Panc1 (cell line): ENCODE measurements around the gene TNFAIP6. TPM values are rescaled to one million over a fixed set of nuclear protein-coding genes. Genes with fewer than 3 reads are reported as not detected.

Experiments
- ATAC-seq: fragments of 200-7000 bp; cut with Tn5 transposase; 2 replicates; pipeline ENCODE4 v1.9.1; 2020; ENCODE audit warnings: mild to moderate bottlenecking, moderate library complexity
- BruUV-seq: library from RNA; stranded (reverse); fragments of 400-500 nt; replicated peaks from 2 replicates; lab custom pipeline; 2021; lab: Mats Ljungman, UMichigan
- CTCF ChIA-PET: fragments of 300-600 bp; sonication (Branson Sonifier 250); formaldehyde crosslinking; loops from one replicate; lab custom pipeline; 2022; ENCODE audit warnings: antibody characterized with exemption; lab: Charles Lee
- POLR2A ChIA-PET: fragments of 300-600 bp; sonication (Branson Sonifier 250); formaldehyde crosslinking; loops from one replicate; lab custom pipeline; 2022; ENCODE audit warnings: antibody characterized with exemption; lab: Charles Lee
- DNase-seq: peaks from one replicate; pipeline ENCODE4 v3.0.0-alpha.2; 2010; ENCODE audit warnings: low read depth, low spot score
- H3K27ac ChIP-seq: 2 replicates; pipeline ENCODE4 v1.5.1; 2011; ENCODE audit warnings: mild to moderate bottlenecking, low read length, inconsistent platforms
- H3K27me3 ChIP-seq: fragments of 200-500 bp; sonication (Bioruptor generic); 2 replicates; pipeline ENCODE4 v1.6.0; 2014; ENCODE audit warnings: low read length, inconsistent platforms; ENCODE audit not compliant: control insufficient read depth, insufficient read depth
- H3K36me3 ChIP-seq: fragments of 200-500 bp; sonication (Bioruptor generic); 2 replicates; pipeline ENCODE4 v1.5.1; 2014; ENCODE audit warnings: inconsistent platforms, mild to moderate bottlenecking, low read length, moderate library complexity; ENCODE audit not compliant: control insufficient read depth, insufficient read depth
- H3K4me1 ChIP-seq: 2 replicates; pipeline ENCODE4 v1.5.1; 2011; ENCODE audit warnings: inconsistent platforms, mild to moderate bottlenecking, low read length, moderate library complexity; ENCODE audit not compliant: control insufficient read depth, insufficient read depth
- H3K4me3 ChIP-seq, 2 experiments: 2 replicates each; pipeline ENCODE4 v1.5.1; 2011 to 2012; ENCODE audit warnings: low read depth in 2 of 2, low read length in 2 of 2, mild to moderate bottlenecking in 2 of 2, inconsistent platforms in 1 of 2, moderate library complexity in 1 of 2
- H3K9me3 ChIP-seq: fragments of 200-500 bp; sonication (Bioruptor generic); 2 replicates; pipeline ENCODE4 v1.5.1; 2014; ENCODE audit warnings: low read depth, mild to moderate bottlenecking, inconsistent platforms, low read length, moderate library complexity; ENCODE audit not compliant: control insufficient read depth, insufficient read depth
- CTCF ChIP-seq: fragments of 450-650 bp; IDR thresholded peaks from 2 replicates; pipeline ENCODE4 v1.5.1; 2017; ENCODE audit warnings: mild to moderate bottlenecking
- POLR2AphosphoS5 ChIP-seq: IDR thresholded peaks from 2 replicates; pipeline ENCODE4 v1.6.1; 2012; ENCODE audit warnings: mild to moderate bottlenecking, low read depth, low read length, moderate library complexity
- REST ChIP-seq, 2 experiments: IDR thresholded peaks; 2 replicates each; pipeline ENCODE4 v1.6.1; 2011 to 2012; ENCODE audit warnings: low read depth in 2 of 2, control low read depth in 1 of 2, low read length in 1 of 2, mild to moderate bottlenecking in 1 of 2, moderate library complexity in 1 of 2; ENCODE audit not compliant: insufficient read depth in 1 of 2
- SIN3A ChIP-seq: IDR thresholded peaks from 2 replicates; pipeline ENCODE4 v1.6.1; 2012; ENCODE audit warnings: low read depth, mild to moderate bottlenecking, low read length, moderate library complexity, borderline replicate concordance; ENCODE audit not compliant: insufficient read depth
- TCF7L2 ChIP-seq: IDR thresholded peaks from 2 replicates; pipeline ENCODE4 v1.6.1; 2011; ENCODE audit warnings: mild to moderate bottlenecking, low read depth, low read length, inconsistent platforms
- in situ Hi-C: cut with HindIII; loops from 2 replicates; pipeline ENCODE4 v1.10.0; 2016; ENCODE audit warnings: low sequenced_read_pairs, low pct_unique_long_range_greater_than_20kb
- intact Hi-C: fragments of 100-400 bp; cut with micrococcal nuclease; formaldehyde crosslinking; loops from one replicate; pipeline ENCODE4 v1.10.0; 2022; ENCODE audit not compliant: unreplicated experiment
- total RNA-seq: library from RNA; stranded (reverse); gene quantifications from one replicate; pipeline ENCODE4 v1.2.1, GENCODE V29; 2021; ENCODE audit not compliant: unreplicated experiment

Gene TNFAIP6
- total RNA-seq, 1 experiment from 2014 or later, result not detected

DNA sequence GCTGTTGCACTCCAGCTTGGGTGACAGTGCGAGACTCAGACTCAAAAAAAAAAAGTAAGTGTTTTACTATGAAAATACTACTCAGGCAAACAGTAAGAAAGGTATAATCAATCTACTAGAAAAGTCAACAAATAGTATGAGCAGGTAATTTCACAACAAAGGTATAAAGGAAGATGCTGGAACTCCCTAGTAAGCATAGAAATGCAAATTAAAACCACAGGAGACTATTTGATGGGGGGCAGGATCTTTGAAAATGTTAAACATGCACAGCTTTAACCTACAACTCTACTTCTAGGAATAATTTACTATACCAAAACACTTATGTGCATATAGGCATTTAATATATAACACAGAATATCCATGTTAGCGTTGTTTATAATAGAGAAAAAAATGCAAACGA, 24.3 kb upstream of the TNFAIP6 start:
- ChIA-PET POLR2A (no interaction called here), CTCF (no interaction called here)
- H3K27me3 ChIP-seq, result 0 out of 2 replicates have a peak, but pooled peaks cover 3% of the 10 kb centered on the region
- H3K36me3 ChIP-seq, result no peaks in the 10 kb centered on the region
- H3K27ac ChIP-seq, result no peak overlapping the region
- H3K4me1 ChIP-seq, result no peaks in the 10 kb centered on the region
- BruUV-seq, result no TSS peak
- intact Hi-C loops, result no loop called here
- DNase-seq (no peak), ATAC-seq (no peak)
- H3K9me3 ChIP-seq, result no peaks in the 10 kb centered on the region
- H3K4me3 ChIP-seq, result no peak overlapping the region
- in situ Hi-C loops, result no loop called here
- TF ChIP-seq CTCF (no peak), TCF7L2 (no peak), REST (IDR thresholded peaks at IDR 0.05; ENCODE audit: insufficient read depth in 1 of 2, low read depth in 2 of 2, low read length in 1 of 2) (no peak)

DNA sequence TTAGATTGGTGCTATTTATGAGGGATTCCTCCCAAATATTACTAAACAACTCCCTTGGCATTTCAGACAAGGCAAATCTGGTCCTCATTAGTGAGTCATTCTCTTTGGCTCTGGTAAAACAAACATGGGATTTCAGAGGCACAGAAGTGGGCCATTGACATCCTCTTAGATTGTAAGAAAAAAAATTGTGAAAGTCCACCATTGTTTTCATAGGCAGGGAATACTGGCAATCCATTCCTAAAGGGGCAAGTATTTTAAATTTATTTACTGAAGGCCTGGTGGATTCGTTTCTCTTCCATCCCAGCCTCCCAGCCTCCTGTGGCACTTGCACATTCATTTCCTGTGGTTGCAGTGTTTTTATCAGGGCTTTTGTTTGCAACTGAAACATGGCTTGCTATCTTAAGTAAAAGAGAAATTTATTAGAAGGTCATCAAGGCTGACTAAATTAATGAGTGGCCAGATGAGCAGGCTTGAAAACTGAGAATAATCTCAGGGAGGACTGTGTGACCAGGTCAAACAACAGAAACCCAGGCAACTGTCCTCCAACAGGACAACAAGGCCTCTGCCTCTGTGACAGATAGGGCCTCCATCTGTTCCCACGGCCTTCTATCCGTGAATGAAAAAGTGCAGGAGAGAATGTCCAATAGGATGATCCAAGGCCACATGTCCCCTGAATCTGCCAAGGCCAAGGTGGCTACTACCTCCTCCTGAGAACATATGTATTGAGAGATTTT, 23.1 kb upstream of the TNFAIP6 start:
- in situ Hi-C loops (no loop called here), intact Hi-C loops (no loop called here)
- no peaks in the 10 kb centered on the region for H3K36me3 ChIP-seq
- H3K4me1 ChIP-seq, result no peaks in the 10 kb centered on the region
- 0 out of 2 replicates have a peak, but pooled peaks cover 3% of the 10 kb centered on the region for H3K27me3 ChIP-seq
- ChIA-PET POLR2A (no interaction called here), CTCF (no interaction called here)
- DNase-seq (no peak), ATAC-seq (no peak)
- H3K4me3 ChIP-seq, result no peak overlapping the region
- H3K9me3 ChIP-seq, result no peaks in the 10 kb centered on the region
- no TSS peak for BruUV-seq
- TF ChIP-seq SIN3A, result no peak
- no peak for TF ChIP-seq TCF7L2
- TF ChIP-seq CTCF, result no peak
- TF ChIP-seq REST (IDR thresholded peaks at IDR 0.05; ENCODE audit: insufficient read depth in 1 of 2, low read depth in 2 of 2, low read length in 1 of 2), result no peak
- no peak for TF ChIP-seq POLR2AphosphoS5
- no peak overlapping the region for H3K27ac ChIP-seq
